Measurements from ENCODE around the gene DCAF12L1.

DCAF12L1 gene

DNA sequence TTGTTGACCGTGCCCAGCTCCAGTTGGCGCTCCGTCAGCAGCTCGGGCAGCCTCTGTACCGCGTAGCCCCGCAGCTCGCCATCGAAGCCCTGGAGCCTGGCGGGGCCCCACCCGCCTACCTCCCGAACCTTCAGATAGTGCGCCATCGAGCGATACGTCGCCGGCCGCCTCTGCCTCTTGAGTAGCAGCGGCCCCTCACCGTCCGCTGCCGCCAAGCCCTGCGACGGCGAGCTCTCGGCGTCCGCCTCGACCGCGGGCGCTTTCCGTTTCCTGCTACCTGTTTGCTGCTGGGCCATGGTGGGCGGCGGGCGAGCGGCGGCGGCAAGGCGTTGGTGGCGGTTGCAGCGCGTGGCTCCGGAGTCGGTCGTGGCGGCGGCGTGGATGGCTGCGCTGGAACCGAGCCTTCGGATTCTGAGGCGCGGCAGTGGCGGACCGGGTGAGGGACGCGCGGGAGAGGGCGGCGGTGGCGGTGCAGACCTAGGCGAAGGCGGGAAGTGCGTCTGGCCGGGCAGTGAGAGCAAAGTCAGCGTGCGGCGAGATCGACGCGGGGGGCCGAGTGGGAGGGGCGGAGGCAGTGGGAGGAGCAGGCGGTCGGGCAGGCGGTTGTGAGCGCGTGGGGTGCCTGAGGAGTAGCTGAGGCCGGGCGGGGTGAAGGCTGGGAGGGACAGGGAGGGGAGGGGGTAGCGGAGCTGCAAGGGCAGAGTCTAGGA, at the start of gene DCAF12L1:
TSS of gene DCAF12L1 (minus strand) at position 502 of the 710 bp plus-strand sequence. CDS start at position 296, 206 bp downstream.
- DNase-seq, result no peak

DNA sequence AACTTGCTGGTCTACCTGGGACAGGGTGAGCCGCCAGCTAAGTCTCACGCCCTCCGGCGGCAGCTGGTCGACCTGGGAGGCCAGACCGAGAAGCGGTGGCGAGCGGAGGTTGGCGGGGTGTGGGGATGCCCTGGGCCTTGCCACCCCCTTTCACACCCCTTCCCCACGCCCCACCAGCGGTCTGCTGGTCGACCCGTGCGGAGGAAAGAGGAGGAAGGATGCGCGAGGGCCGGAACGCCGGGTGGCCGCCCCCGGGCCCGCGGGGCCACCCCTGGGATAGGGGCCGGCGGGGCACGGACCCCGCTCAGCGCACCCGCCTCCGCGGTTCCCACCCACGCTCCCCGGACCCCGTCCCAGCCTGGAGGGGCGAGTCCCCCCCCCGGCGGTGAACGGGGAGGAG, 28.3 kb upstream of the DCAF12L1 start:
- DNase-seq, result no peak

DNA sequence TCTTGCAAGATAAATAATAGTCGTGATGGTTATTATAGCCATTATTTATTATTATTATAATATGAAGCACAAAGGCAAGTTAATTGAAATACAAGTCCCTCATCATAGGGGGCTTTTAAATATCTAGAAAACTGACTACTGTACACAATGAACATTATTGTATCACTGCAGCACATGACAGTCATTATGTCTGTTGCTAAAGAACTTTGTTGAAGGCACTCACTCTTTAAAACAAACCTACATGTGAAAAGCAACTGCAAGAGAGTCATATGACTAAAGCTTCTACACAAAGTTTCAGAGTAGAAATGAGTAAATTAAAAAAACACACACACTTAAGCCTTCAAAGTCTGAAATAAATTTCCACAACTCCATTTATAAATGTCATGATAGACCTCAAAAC, 23.3 kb upstream of the DCAF12L1 start:
- no peak for DNase-seq

DNA sequence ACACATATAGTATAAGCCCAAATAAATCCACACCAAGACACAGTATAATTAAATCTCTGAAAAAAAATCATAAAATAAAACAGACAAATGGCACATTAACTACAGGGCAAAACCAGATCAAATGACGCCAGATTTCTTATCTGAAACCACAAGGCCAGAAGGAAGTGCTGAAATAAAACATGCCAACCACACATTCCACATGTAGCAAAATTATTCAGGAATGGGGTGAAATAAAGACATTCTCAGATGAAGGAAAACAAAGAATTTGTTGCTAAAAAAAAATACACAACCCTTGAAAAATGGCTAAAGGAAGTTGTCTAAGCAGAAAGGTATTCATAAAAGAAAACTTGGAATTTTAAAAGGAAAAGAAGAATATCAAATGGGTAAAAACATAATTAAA, 4.5 kb upstream of the DCAF12L1 start:
- no peak for DNase-seq

- DNase-seq, result no peak
These were observed 795 bp downstream of the DCAF12L1 start for GRCh38 chrX:126551725-126552312.

- DNase-seq, result no peak
These were observed 1.3 kb downstream of the DCAF12L1 start for GRCh38 chrX:126551306-126551705.

DNA sequence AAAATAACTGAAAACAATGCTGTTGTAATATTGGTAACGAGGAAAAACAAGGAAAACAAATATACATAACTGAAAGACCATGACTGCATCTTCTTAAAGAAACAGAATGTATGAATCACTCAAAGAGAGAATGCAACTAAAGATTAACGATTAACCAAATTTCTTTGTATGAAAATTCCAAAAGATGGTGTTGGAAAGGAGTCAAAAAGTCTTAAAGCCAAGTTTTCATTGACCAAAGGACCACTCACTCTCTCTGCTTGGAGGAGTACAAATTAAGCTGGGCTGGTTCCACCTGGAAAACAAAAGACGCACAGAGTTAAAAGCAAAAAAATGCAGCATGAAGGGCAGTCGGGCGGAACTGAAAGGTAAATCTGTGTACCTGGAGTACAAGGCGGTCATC, 1.8 kb downstream of the DCAF12L1 start:
- no peak for DNase-seq

- no peak for DNase-seq
These were observed 42.7 kb downstream of the DCAF12L1 start for GRCh38 chrX:126509923-126510322.

All from COR-L47 (cell line).